CD4-positive, alpha-beta T cell (primary cell): Measurements from ENCODE around the gene ADAM22. TPM values are rescaled to one million over a fixed set of nuclear protein-coding genes. Genes with fewer than 3 reads are reported as not detected.

ENCODE experiments used
- ATAC-seq: fragments of 200-7000 bp; cut with Tn5 transposase; one replicate; pipeline ENCODE4 v1.10.0; 2022; ENCODE audit warnings: mild to moderate bottlenecking; ENCODE audit not compliant: poor library complexity
- CTCF ChIA-PET: fragments of 350-600 bp; sonication (Branson Sonifier 250); formaldehyde crosslinking; loops from one replicate; lab custom pipeline; 2021; ENCODE audit warnings: antibody characterized with exemption, inconsistent platforms; lab: Charles Lee
- POLR2A ChIA-PET: fragments of 350-600 bp; sonication (Branson Sonifier 250); formaldehyde crosslinking; loops from one replicate; lab custom pipeline; 2021; ENCODE audit warnings: antibody characterized with exemption, inconsistent platforms; lab: Charles Lee
- DNase-seq, 14 experiments: peaks; one replicate each; pipeline ENCODE4 v3.0.0-alpha.2; 2013 to 2020; ENCODE audit warnings: mixed read lengths in 2 of 14
- H3K27ac ChIP-seq, 2 donors: one replicate each; pipeline versions ENCODE4 v1.5.1 to v1.7.0; 2013; ENCODE audit warnings: low read length in 2 of 2, low read depth in 1 of 2, mild to moderate bottlenecking in 1 of 2
- H3K27me3 ChIP-seq, 2 experiments: 1 replicate in 1 of 2; 2 replicates in 1 of 2; pipeline versions ENCODE4 v1.6.1 to v1.7.0; 2013; ENCODE audit warnings: low read length in 2 of 2, control low read depth in 1 of 2, mild to moderate bottlenecking in 1 of 2, moderate library complexity in 1 of 2; ENCODE audit not compliant: insufficient read depth in 2 of 2, control insufficient read depth in 1 of 2
- H3K36me3 ChIP-seq: one replicate; pipeline ENCODE4 v1.6.1; 2013; ENCODE audit warnings: low read length, control low read depth; ENCODE audit not compliant: insufficient read depth
- H3K4me1 ChIP-seq: one replicate; pipeline ENCODE4 v1.6.1; 2013; ENCODE audit warnings: low read length, control low read depth; ENCODE audit not compliant: insufficient read depth
- H3K4me3 ChIP-seq: one replicate; pipeline ENCODE4 v1.5.1; 2013; ENCODE audit warnings: mild to moderate bottlenecking, low read length, moderate library complexity
- H3K9me3 ChIP-seq, 2 experiments: 1 replicate in 1 of 2; 2 replicates in 1 of 2; pipeline versions ENCODE4 v1.6.1 to v1.7.0; 2013; ENCODE audit warnings: low read length in 2 of 2, mild to moderate bottlenecking in 2 of 2, control low read depth in 1 of 2, moderate library complexity in 1 of 2; ENCODE audit not compliant: control insufficient read depth in 1 of 2, insufficient read depth in 1 of 2
- H3K27ac Mint-ChIP-seq: one replicate; pipeline ENCODE4 v1.8.0; 2020; ENCODE audit warnings: mixed read lengths
- H3K27me3 Mint-ChIP-seq: one replicate; pipeline ENCODE4 v1.8.0; 2021; ENCODE audit warnings: mixed read lengths
- H3K36me3 Mint-ChIP-seq: one replicate; pipeline ENCODE4 v1.8.0; 2021; ENCODE audit warnings: low read depth, mixed read lengths
- H3K4me1 Mint-ChIP-seq: one replicate; pipeline ENCODE4 v1.8.0; 2021; ENCODE audit warnings: low read depth, mixed read lengths
- H3K4me3 Mint-ChIP-seq: one replicate; pipeline ENCODE4 v1.8.0; 2020; ENCODE audit warnings: mild to moderate bottlenecking, mixed read lengths
- H3K9me3 Mint-ChIP-seq: one replicate; pipeline ENCODE4 v1.8.0; 2020; ENCODE audit warnings: mixed read lengths
- CTCF ChIP-seq: fragments of 200-600 bp; IDR thresholded peaks from one replicate; pipeline ENCODE4 v1.8.0; 2022; ENCODE audit warnings: antibody characterized with exemption, mild to moderate bottlenecking
- intact Hi-C, 2 experiments: fragments of 100-400 bp; cut with DNase I in 1 of 2; cut with micrococcal nuclease in 1 of 2; formaldehyde crosslinking; loops; one replicate each; pipeline versions ENCODE4 v1.15.1 to v1.9.0; 2023 to 2025; cut with DNase I, micrococcal nuclease
- total RNA-seq, 174 experiments: library from RNA in 2 of 174; stranded (reverse) in 2 of 174; gene quantifications; one replicate each; pipeline ENCODE4 v1.2.3 and lab custom pipeline; 2021 to 2026

ADAM22 gene
- total RNA-seq, 2 experiments from 2014 or later = 0.60 to 0.64 TPM

DNA sequence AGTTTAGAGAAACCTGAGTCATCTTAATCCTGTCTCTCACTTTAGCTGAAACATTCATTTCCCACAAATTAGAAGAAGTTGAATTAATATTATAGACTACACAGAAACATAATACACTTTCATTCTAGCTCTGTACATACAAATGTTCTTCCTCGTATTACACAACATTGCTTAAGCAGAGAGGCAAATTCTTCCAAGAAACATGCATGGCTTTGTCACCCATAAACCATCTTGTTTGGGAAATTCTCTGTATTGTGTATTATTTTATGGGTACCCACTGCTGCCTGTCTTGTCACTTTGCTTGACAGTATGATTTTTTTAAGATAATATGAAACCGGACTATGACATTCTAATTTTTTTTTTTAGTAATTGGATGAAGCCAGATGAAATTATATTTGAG, 181.8 kb downstream of the ADAM22 start:
- no peaks in the 10 kb centered on the region for H3K4me1 Mint-ChIP-seq
- ChIA-PET POLR2A (no interaction called here), CTCF (no interaction called here)
- no peak for TF ChIP-seq CTCF
- H3K4me3 ChIP-seq = no peak overlapping the region
- no peaks in the 10 kb centered on the region for H3K9me3 ChIP-seq
- DNase-seq (no peak), ATAC-seq (no peak)
- H3K27me3 ChIP-seq = no peaks in the 10 kb centered on the region
- H3K4me1 ChIP-seq = no peaks in the 10 kb centered on the region
- no peak overlapping the region for H3K27ac ChIP-seq
- no peaks in the 10 kb centered on the region for H3K27me3 Mint-ChIP-seq
- no peak overlapping the region for H3K27ac Mint-ChIP-seq
- no peaks in the 10 kb centered on the region for H3K9me3 Mint-ChIP-seq
- H3K36me3 ChIP-seq = no peaks in the 10 kb centered on the region
- no peaks in the 10 kb centered on the region for H3K36me3 Mint-ChIP-seq
- intact Hi-C loops = loop anchor here (10.0 kb wide), 2 partner anchors 611 to 801 kb away; no protein-coding TSS in a partner anchor
- no peak overlapping the region for H3K4me3 Mint-ChIP-seq

- intact Hi-C loops = loop anchor here (10.0 kb wide), 2 partner anchors 612 to 802 kb away; no protein-coding TSS in a partner anchor
- H3K36me3 ChIP-seq = no peaks in the 10 kb centered on the region
- no peak overlapping the region for H3K4me3 ChIP-seq
- ATAC-seq (no peak), DNase-seq (no peak)
- POLR2A ChIA-PET = no interaction called here
- TF ChIP-seq CTCF = no peak
- no peaks in the 10 kb centered on the region for H3K27me3 ChIP-seq
- no peaks in the 10 kb centered on the region for H3K4me1 ChIP-seq
- no peaks in the 10 kb centered on the region for H3K9me3 ChIP-seq
- Mint-ChIP-seq H3K4me3 (no peak overlapping the region), H3K36me3 (no peaks in the 10 kb centered on the region), H3K27me3 (no peaks in the 10 kb centered on the region), H3K27ac (no peak overlapping the region), H3K4me1 (no peaks in the 10 kb centered on the region), H3K9me3 (no peaks in the 10 kb centered on the region)
- CTCF ChIA-PET = no interaction called here
- H3K27ac ChIP-seq = no peak overlapping the region
Measured at GRCh38 chr7:88116235-88116795, 182.3 kb downstream of the ADAM22 start.

DNA sequence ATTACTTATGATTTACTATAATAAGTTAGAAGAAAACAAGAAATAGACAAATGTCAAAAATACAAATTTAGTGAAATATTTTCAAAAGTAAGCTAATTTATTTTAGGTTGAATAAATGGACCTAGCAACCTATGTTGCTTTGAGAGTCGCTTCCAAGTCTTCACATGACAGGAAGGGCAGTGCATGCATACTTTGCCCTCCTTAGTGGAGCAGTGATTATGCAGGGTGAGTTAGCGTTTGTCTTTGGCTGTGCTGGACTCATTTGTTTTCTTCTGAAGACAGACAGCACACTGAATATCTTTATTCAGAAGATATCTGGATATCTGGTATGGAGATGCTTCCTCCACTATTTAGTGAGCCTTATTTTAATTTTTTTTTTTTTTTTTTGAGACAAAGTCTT, 183.3 kb downstream of the ADAM22 start:
- intact Hi-C loops = loop anchor here (10.0 kb wide), 2 partner anchors 613 to 803 kb away; no protein-coding TSS in a partner anchor
- H3K4me1 Mint-ChIP-seq = no peaks in the 10 kb centered on the region
- H3K27me3 Mint-ChIP-seq = no peaks in the 10 kb centered on the region
- H3K27ac Mint-ChIP-seq = no peak overlapping the region
- Histone ChIP-seq H3K4me1 (no peaks in the 10 kb centered on the region), H3K27me3 (no peaks in the 10 kb centered on the region), H3K9me3 (no peaks in the 10 kb centered on the region), H3K4me3 (no peak overlapping the region), H3K36me3 (no peaks in the 10 kb centered on the region), H3K27ac (no peak overlapping the region)
- no peak overlapping the region for H3K4me3 Mint-ChIP-seq
- ChIA-PET POLR2A (no interaction called here), CTCF (no interaction called here)
- no peaks in the 10 kb centered on the region for H3K9me3 Mint-ChIP-seq
- no peak for TF ChIP-seq CTCF
- ATAC-seq = no peak
- no peak for DNase-seq
- H3K36me3 Mint-ChIP-seq = no peaks in the 10 kb centered on the region
